Ectodermal cell (in vitro differentiated cells): Measurements from ENCODE around the gene MLF1.
"Not testable (repeated sequence)": the region's sequence is repeated elsewhere in the genome, so short reads cannot be mapped to it uniquely, and the experiment has no call there.

Source experiments
- H3K27ac ChIP-seq: 2 replicates; pipeline ENCODE4 v1.7.0; 2013; ENCODE audit warnings: mild to moderate bottlenecking, low read depth, low read length; ENCODE audit not compliant: insufficient read depth, poor library complexity, severe bottlenecking
- H3K27me3 ChIP-seq: 2 replicates; pipeline ENCODE4 v1.7.0; 2013; ENCODE audit warnings: mild to moderate bottlenecking, low read length; ENCODE audit not compliant: insufficient read depth, control insufficient read depth, poor library complexity, severe bottlenecking
- H3K36me3 ChIP-seq: one replicate; pipeline ENCODE4 v1.7.0; 2013; ENCODE audit warnings: low read length; ENCODE audit not compliant: control insufficient read depth, insufficient read depth
- H3K4me1 ChIP-seq: one replicate; pipeline ENCODE4 v1.7.0; 2013; ENCODE audit warnings: low read length; ENCODE audit not compliant: control insufficient read depth, insufficient read depth
- H3K4me3 ChIP-seq: 2 replicates; pipeline ENCODE4 v1.7.0; 2013; ENCODE audit warnings: low read depth, low read length, control low read depth; ENCODE audit not compliant: insufficient read depth
- H3K9me3 ChIP-seq: 2 replicates; pipeline ENCODE4 v1.7.0; 2013; ENCODE audit warnings: mild to moderate bottlenecking, low read length, moderate library complexity; ENCODE audit not compliant: control insufficient read depth
- WGBS, 2 experiments: methylation state at CpG; one replicate each; pipeline ENCODE4 v1.1.7; 2013; ENCODE audit warnings: missing lambda C conversion rate in 2 of 2; 5-methylcytosine and 5-hydroxymethylcytosine counted together

Gene MLF1

DNA sequence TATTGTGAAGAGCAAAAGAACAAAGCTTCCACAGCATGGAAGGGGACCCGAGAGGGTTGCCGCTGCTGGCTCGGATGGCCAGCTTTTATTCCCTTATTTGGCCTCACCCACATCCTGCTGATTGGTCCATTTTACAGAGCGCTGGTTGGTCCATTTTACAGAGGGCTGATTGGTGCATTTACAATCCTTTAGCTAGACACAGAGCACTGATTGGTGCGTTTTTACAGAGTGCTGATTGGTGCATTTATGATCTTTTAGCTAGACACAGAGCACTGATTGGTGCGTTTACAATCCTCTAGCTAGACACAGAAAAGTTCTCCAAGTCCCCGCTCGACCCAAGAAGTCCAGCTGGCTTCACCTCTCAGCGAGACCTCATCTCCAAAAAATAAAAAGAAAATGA, 21.1 kb upstream of the MLF1 start:
- not testable (repeated sequence) for H3K27ac ChIP-seq, H3K4me3 ChIP-seq, H3K9me3 ChIP-seq, H3K4me1 ChIP-seq, H3K36me3 ChIP-seq, H3K27me3 ChIP-seq
- 93 to 95% methylated on average over 9 of the region's 9 CpGs for WGBS, 2 experiments

DNA sequence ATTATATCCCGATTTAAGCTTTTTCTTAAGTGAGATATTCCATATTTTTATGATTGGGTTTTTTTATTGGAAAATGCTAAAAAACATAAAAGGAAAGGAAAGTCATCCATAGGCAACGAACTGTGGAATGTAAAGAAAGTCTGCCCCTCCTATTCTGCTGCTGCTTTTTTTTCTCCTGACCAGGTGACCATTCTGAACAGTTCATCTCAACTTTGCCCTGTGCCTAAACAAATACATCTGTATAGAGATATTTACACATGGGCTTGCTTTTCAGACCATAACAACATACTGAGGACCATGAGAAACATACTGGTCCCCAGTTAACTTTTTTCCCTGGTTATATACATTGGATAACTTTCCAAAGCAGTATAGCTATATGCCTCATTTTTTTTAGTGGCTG, 18.9 kb upstream of the MLF1 start:
- Histone ChIP-seq H3K27me3 (no peaks in the 10 kb centered on the region), H3K4me1 (no peaks in the 10 kb centered on the region), H3K9me3 (no peaks in the 10 kb centered on the region), H3K4me3 (no peak overlapping the region), H3K36me3 (no peaks in the 10 kb centered on the region), H3K27ac (no peak overlapping the region)
- WGBS, 2 experiments: 92 to 93% methylated on average over 1 to 2 of the region's 2 CpGs

GRCh38 chr3:158559504-158559903, 11.5 kb upstream of the MLF1 start:
- Histone ChIP-seq H3K9me3 (no peaks in the 10 kb centered on the region), H3K4me1 (no peaks in the 10 kb centered on the region), H3K36me3 (no peaks in the 10 kb centered on the region), H3K4me3 (no peak overlapping the region), H3K27me3 (no peaks in the 10 kb centered on the region), H3K27ac (no peak overlapping the region)
- 86 to 94% methylated on average over 4 of the region's 4 CpGs for WGBS, 2 experiments

- no peaks in the 10 kb centered on the region for H3K36me3 ChIP-seq
- H3K27me3 ChIP-seq: no peaks in the 10 kb centered on the region
- no peaks in the 10 kb centered on the region for H3K4me1 ChIP-seq
- H3K27ac ChIP-seq: no peak overlapping the region
- H3K9me3 ChIP-seq: no peaks in the 10 kb centered on the region
- WGBS, 2 experiments: 100% methylated on average over 1 of the region's 1 CpG; no CpG with 5 or more reads in 1 of the 2 experiments
- H3K4me3 ChIP-seq: no peak overlapping the region
These were observed 10.0 kb upstream of the MLF1 start for GRCh38 chr3:158560979-158561378.

- no peaks in the 10 kb centered on the region for H3K9me3 ChIP-seq
- no peaks in the 10 kb centered on the region for H3K4me1 ChIP-seq
- H3K27ac ChIP-seq: no peak overlapping the region
- H3K36me3 ChIP-seq: no peaks in the 10 kb centered on the region
- WGBS, 2 experiments: 86 to 92% methylated on average over 3 to 5 of the region's 5 CpGs
- no peaks in the 10 kb centered on the region for H3K27me3 ChIP-seq
- no peak overlapping the region for H3K4me3 ChIP-seq
These were observed 8.3 kb upstream of the MLF1 start for GRCh38 chr3:158562674-158563073.

DNA sequence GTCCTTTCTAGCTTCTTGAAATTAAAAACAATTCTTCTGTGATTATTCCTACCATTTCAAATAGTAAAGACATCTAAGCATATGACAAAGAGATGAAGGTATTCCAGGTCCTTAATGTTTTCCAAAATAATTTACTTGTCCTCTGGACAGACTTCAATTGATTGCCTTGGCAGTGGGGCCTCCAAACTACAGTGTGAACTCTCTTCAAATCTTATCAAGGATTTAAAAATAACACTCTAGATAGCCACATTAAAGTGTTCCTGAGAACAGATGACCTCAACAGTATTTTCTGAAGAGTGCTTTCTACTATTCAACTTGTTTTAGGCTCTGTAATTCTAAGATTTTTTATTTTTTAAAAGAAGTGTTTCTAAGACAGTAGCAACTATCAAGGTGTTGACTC, 7.9 kb upstream of the MLF1 start:
- H3K36me3 ChIP-seq: no peaks in the 10 kb centered on the region

GRCh38 chr3:158565076-158565475, 5.9 kb upstream of the MLF1 start:
- H3K9me3 ChIP-seq: no peaks in the 10 kb centered on the region
- no peaks in the 10 kb centered on the region for H3K4me1 ChIP-seq
- no peaks in the 10 kb centered on the region for H3K36me3 ChIP-seq
- WGBS, 2 experiments: 96 to 98% methylated on average over 5 to 6 of the region's 6 CpGs
- H3K4me3 ChIP-seq: no peak overlapping the region
- H3K27ac ChIP-seq: no peak overlapping the region
- peaks cover 13% of the 10 kb centered on the region for H3K27me3 ChIP-seq

More for the DNA sequence above, 7.9 kb upstream of the MLF1 start:
- Histone ChIP-seq H3K4me3 (no peak overlapping the region), H3K27ac (no peak overlapping the region), H3K27me3 (no peaks in the 10 kb centered on the region), H3K4me1 (no peaks in the 10 kb centered on the region), H3K9me3 (no peaks in the 10 kb centered on the region)

GRCh38 chr3:158568784-158569183, 2.2 kb upstream of the MLF1 start:
- no peak overlapping the region for H3K4me3 ChIP-seq
- no peak overlapping the region for H3K27ac ChIP-seq
- WGBS, 2 experiments: 89 to 98% methylated on average over 3 of the region's 3 CpGs
- peaks cover 36% of the 10 kb centered on the region for H3K27me3 ChIP-seq
- no peaks in the 10 kb centered on the region for H3K4me1 ChIP-seq
- no peaks in the 10 kb centered on the region for H3K36me3 ChIP-seq
- no peaks in the 10 kb centered on the region for H3K9me3 ChIP-seq

DNA sequence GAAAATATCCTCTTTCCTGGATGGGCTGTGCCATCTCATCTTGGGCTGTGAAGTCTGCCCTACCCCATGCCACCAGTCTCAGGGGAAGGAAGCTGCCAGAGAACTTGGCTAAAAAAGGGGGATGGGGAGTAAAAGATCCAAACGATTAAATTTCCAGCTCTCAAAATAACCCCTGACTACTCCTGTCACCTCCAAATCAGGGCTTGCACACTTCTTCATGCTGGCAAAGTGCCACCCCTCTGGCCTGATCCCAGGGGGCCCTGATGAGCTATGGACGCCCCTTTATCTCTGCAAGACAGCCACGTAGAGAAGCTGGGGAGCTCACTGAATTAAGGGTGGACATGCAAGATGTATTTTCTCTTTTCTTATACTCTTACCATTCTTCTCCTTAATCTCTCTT, 1.2 kb upstream of the MLF1 start:
- WGBS, 2 experiments: 76 to 78% methylated on average over 3 of the region's 3 CpGs
- H3K4me3 ChIP-seq: no peak overlapping the region
- no peaks in the 10 kb centered on the region for H3K4me1 ChIP-seq
- H3K27me3 ChIP-seq: peaks cover 36% of the 10 kb centered on the region
- no peaks in the 10 kb centered on the region for H3K9me3 ChIP-seq
- no peaks in the 10 kb centered on the region for H3K36me3 ChIP-seq
- H3K27ac ChIP-seq: no peak overlapping the region

DNA sequence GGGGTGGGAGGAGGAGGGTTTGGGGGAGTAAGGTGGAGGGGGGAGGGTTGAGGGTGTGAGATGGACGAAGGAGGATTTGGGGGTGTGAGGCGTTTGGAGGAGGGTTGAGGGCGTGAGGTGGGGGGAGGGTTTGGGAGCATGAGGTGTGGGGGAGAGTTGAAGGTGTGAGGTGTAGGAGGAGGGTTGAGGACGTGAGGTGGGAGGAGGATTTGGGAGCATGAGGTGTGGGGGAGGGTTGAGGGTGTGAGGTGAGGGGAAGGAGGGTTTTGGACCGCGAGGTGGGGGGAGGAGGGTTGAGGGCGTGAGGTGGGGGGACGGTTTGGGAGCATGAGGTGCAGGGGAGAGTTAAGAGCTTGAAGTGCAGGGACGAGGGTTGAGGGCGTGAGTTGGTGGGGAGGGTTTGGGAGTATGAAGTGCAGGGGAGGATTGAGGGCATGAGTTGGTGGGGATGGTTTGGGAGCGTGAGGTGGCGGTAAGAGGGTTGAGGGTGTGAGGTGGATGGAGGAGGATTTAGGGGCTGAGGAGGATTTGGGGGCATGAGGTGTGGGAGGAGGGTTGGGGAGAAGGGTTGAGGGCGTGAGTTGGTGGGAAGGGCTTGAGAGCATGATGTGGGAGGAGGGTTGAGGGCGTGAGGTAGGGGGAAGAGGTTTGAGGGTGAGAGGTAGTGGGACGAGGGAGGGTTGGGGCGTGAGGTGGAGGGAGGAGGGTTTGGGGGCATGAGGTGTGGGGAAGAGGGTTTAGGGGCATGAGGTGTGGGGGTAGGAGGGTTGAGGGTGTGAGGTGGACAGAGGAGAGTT, 1.2 kb downstream of the MLF1 start:
- no peaks in the 10 kb centered on the region for H3K4me1 ChIP-seq
- no peaks in the 10 kb centered on the region for H3K9me3 ChIP-seq
- no peak overlapping the region for H3K4me3 ChIP-seq
- no peak overlapping the region for H3K27ac ChIP-seq
- 88 to 91% methylated on average over 16 of the region's 16 CpGs for WGBS, 2 experiments
- peaks cover 36% of the 10 kb centered on the region for H3K27me3 ChIP-seq
- H3K36me3 ChIP-seq: no peaks in the 10 kb centered on the region

- Histone ChIP-seq H3K27ac (no peak overlapping the region), H3K36me3 (no peaks in the 10 kb centered on the region)
- WGBS, 2 experiments: 89 to 93% methylated on average over 8 of the region's 8 CpGs
These were observed 1.7 kb downstream of the MLF1 start for GRCh38 chr3:158572766-158573060.

More at GRCh38 chr3:158572766-158573060, 1.7 kb downstream of the MLF1 start:
- Histone ChIP-seq H3K9me3 (no peaks in the 10 kb centered on the region), H3K4me1 (no peaks in the 10 kb centered on the region), H3K4me3 (no peak overlapping the region), H3K27me3 (peaks cover 36% of the 10 kb centered on the region)
